C4-2B (cell line): ENCODE measurements around the gene SRRT.

Experiments
- ZFX ChIP-seq: fragments of 450-650 bp; IDR thresholded peaks from 2 replicates; pipeline ENCODE4 v1.6.1; 2017
- TF ChIP-seq, protein P1 (sequence below): fragments of 450-650 bp; conservative IDR thresholded peaks from 2 replicates; pipeline ENCODE4 v1.5.1; 2017; ENCODE audit warnings: mild to moderate bottlenecking

DNA sequence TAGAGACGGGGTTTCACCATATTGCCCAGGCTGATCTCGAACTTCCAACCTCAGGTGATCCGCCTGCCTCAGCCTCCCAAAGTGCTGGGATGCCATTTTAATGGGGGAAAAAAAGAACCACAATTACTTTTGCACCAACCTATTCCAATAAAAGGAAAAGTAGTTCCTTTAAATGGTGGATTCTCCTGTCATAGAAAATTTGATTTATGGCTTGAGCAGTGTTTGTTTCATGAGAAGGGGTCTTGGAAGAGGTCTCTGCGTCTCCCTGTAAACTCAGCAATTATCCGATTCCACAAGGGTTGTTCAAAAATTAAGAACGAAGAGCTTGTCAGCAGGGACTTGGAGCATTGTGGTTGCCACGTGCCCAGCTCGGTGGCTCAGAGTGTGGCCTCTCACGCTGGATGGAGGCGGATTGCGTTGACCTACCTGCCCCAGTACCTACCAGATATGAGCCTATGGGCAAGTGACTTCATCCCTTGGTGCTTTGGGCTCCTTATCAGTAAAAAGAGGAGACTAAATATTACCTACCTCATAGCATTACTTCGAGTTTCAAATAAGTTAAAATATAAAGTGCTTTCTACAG is 10.5 kb upstream of the SRRT start:
- TF ChIP-seq, protein P1, sequence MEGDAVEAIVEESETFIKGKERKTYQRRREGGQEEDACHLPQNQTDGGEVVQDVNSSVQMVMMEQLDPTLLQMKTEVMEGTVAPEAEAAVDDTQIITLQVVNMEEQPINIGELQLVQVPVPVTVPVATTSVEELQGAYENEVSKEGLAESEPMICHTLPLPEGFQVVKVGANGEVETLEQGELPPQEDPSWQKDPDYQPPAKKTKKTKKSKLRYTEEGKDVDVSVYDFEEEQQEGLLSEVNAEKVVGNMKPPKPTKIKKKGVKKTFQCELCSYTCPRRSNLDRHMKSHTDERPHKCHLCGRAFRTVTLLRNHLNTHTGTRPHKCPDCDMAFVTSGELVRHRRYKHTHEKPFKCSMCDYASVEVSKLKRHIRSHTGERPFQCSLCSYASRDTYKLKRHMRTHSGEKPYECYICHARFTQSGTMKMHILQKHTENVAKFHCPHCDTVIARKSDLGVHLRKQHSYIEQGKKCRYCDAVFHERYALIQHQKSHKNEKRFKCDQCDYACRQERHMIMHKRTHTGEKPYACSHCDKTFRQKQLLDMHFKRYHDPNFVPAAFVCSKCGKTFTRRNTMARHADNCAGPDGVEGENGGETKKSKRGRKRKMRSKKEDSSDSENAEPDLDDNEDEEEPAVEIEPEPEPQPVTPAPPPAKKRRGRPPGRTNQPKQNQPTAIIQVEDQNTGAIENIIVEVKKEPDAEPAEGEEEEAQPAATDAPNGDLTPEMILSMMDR: no peak
- TF ChIP-seq ZFX: no peak
